Raji (cell line): ENCODE results near the gene GAGE10.

Experiments
- POLR2A ChIP-seq: IDR thresholded peaks from 2 replicates; pipeline ENCODE4 v1.6.1; 2011; ENCODE audit warnings: low read depth, low read length, control low read depth; ENCODE audit not compliant: insufficient read depth

Gene GAGE10

DNA sequence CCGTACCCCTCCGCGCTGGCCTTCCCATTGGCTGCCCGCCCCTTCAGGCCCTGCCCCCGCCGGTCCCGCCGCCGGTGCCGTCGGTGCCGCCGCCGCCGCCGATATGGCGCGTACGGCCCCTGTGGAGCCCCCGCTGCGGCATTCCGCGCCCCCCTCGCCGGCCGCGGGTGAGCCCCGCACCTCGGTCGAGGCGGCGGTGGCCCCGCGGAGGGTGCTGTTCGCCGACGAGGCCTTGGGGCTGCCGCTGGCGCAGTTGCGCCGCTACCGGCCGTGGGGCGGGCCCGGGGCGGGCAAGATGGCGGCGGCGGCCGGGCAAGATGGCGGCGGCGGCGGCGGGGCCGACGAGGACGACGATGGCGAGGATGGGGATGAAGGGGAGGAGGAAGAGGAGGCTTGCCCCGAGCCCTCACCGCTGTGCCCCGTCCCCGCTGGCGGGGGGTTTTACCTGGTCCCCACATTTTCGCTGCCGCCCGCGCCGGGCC is 33.6 kb upstream of the GAGE10 start, which contains the start of gene PPP1R3F:
Gene PPP1R3F (plus strand): TSS at position 27 of the 482 bp plus-strand sequence. CDS start 77 bp downstream, at position 104.
- no peak for TF ChIP-seq POLR2A

DNA sequence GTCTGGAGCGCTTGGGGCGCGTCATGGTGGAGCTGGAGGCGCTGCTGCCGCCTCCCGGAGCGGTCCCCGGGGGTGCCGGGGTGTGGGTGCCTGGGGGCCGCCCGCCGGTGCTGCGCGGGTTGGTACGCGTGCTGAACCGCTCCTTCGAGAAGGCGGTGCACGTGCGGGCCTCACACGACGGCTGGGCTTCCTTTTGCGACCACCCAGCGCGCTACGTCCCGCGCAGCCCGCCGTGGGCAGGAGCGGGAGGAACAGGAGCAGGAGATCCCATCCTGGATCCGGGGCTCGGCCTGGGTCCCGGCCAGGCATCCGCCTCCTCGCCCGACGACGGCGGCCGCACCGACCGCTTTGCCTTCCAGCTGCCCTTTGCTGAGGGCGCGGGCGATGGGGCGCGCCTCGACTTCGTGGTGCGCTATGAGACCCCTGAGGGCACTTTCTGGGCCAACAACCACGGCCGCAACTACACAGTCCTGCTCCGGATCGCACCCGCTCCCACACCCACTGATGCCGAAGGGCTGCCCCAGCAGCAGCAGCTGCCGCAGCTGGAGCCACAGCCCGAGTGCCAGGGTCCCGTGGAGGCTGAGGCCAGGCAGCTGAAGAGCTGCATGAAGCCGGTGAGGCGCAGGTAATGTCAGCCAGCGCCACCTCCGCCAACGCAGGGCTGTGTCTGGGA is 33.1 kb upstream of the GAGE10 start:
- TF ChIP-seq POLR2A, result no peak

DNA sequence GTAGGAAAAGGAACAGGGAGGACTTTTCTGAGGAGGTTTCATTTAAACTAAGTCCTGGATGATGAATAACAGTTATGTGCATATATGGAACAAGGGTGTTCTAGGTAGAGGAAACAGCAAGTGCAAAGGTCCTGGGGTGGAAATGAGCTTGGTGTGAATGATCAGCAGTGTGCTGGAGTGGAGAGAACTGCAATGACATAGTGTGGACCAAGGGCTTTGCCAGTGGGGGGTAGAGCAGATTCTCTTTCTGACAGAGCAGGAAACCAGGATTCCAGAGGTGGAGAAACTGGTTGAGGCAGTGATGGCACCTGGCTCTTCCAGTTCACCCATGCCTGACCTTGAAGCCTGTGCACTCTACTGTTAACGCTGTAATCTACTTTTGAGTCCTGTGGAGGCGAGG is 32.1 kb upstream of the GAGE10 start:
- TF ChIP-seq POLR2A, result no peak

DNA sequence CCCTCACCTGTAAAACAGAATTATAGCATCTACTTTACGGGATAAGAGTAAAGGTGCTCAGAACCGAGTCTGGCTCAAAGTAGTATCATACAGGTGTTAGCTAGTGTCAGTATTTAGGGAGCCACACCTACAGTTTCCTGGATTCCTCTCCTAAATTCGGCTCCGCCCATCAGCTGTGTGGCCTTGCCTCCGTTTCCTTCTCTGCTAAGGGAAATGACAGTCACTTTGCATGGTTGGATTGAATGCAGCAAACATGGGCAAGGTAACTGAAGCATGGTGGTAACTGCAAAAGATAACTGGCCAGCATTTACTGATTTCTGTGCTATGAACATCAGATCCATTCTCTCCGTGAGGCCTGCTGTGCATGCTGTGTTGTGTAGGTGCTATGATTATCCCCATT is 31.0 kb upstream of the GAGE10 start:
- TF ChIP-seq POLR2A, result no peak

DNA sequence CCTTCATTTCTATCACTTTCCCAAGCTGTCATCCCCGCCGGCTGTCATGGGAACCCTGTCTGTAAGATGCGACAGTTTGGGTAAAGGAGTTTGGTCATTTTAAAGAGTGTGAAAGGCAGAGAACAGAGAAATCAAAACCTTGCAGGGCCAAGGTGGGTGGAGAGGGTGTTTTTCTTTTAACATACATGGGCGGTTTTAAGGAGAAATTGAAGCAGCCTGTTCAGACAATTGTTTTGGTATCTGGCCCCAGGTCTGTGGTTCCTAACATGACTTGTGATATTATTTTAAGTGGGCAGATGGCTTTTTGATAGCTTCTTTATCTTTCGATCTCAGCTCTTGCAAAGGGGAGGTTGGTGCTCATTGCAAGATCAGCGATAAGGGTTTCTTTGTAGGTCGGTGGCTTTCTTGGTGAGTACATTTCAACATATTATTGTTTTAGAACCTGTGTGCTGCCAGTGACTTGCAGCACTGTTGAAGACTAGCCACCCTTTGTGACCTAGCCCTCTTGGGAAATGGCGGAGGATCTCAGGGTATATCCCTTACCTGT is 30.2 kb upstream of the GAGE10 start:
- no peak for TF ChIP-seq POLR2A

DNA sequence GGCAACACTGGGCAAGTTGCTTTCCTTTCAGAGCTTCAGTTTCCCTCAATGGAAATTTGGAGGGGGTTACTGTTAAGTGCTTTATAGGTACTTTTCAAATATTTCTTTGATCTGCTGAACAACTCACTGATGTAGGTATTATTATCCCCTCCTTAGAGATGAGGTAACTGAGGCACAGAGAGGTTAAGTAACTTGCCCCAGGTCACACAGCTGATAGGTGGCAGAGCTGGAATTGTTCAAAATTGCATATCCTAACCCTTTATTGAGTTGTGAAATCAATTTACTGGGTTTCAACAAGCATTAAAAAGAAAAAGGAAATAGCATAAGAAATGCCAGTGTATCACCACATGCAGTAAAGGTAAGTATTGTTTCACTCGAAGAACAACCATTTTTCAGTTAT is 27.2 kb upstream of the GAGE10 start:
- no peak for TF ChIP-seq POLR2A

DNA sequence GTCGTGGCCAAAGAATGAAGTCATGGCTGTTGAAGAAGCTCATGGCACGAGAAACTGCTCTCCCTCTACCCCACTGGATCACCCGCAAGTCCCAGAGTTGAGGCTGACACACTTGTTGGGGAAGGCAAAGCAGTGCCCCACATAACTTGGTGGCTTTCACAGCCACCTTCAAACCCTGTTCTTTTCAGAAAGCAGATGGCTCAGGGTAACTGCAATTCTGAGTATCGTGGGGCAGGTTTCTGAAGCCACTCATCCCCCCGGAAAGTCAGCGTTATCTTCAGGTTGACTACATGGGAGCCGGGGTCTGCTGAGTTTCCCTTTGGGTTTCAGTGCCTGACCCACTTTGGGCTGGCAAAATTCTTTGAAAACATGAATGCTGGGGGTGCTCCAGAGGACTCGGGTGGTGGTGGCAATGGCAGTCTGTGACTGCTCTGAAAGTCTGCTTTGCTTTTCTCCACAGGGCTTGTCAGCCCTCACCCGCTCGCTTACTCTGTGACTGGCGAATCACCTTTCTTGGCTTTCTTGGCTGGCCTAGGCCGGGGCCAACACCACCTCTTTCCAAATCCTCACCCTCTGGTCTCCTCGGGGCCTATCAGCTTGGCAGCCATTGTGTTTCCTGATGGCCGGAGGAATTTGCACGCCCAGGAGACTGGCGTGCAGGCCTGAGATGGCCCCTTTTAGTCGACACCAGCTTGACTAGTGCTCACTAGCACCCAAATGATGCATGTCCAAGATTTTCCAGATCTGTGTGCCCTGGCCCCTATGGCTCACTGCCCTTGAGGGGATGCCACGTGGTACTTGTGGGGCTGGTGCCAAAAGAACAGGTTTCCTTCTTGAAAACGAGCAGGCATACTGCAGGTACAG is 26.5 kb upstream of the GAGE10 start:
- TF ChIP-seq POLR2A, result no peak

DNA sequence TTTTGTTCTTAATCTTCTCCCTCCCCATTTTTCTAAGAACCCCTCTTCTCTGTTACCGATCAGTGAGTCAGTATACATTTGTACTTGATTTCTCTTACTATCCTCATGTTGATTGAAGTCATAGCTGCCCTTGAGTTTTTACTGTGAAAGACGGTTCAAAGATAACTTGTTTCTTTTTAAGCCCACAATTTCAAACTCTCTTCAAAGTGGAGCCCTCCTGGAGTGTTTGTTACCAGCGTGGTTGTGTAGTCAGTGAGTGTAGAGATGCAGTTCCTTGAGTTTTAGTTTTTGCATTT is 26.0 kb upstream of the GAGE10 start:
- TF ChIP-seq POLR2A, result no peak

DNA sequence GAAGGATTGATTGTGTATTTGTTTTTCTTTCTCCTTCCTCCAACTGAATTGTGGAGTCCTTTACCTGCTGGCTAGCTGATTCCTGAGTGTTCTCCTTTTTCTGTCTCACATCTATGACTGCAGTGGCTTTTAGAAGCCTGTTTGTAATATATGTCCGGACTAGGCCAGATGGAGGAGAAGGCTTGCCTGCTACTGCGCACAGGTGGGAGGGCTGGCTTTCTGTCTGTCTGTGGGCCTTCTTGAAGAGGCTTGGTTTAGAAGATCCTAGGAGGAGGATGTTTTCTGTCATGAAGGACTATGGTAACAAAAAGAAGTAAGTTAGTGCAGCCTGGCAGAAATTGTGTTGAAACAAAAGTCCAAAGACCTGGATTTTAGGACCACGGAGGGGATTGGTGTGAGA is 25.4 kb upstream of the GAGE10 start:
- TF ChIP-seq POLR2A, result no peak

DNA sequence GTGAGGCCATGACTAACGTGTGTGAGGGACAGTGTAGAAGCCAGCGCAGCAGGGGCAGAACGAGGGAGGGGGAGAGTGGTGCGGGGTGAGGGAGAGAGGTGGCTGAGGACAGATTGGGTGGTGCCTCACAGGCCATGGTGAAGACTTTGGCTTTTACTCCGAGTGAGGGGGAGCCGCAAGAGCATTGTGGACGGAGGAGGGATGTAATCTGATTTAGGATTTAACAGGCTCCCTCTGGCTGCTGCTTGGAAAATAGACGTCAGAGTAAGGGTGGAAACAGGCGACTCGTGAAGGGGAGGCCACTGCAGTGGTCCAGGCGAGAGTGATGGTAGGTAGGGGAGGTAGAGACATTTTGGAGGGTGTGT is 20.8 kb upstream of the GAGE10 start:
- no peak for TF ChIP-seq POLR2A

DNA sequence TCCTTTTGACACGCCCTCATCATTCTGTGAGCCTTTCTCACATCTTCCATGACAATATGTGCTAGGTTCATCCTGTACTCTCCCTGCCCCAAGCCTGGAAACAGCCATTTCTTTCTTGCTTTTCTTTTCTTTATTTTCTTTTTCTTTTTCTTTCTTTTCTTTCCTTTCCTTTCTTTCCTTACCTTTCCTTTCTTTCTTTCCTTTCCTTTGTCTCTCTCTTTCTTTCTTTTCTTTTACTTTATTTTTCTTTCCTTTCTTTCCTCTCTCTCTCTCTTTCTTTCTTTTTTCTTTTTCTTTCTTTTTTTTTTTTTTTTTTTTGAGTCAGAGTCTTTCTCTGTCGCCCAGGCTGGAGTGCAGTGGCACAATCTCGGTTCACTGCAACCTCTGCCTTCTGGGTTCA is 19.2 kb upstream of the GAGE10 start:
- TF ChIP-seq POLR2A, result no peak

DNA sequence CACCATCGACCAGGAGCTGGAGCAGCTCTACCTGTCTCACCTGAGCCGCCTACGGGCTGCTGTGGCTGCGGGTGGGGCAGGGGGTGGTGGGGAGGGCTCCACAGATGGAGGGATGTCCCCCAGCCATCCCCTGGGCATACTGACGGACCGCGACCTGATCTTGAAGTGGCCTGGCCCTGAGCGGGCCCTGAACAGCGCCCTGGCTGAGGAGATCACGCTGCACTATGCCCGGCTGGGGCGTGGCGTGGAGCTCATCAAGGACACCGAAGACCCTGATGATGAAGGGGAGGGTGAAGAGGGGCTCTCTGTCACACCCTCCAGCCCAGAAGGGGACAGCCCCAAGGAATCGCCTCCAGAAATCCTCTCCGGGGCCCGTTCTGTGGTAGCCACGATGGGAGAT is 17.3 kb upstream of the GAGE10 start:
- no peak for TF ChIP-seq POLR2A

DNA sequence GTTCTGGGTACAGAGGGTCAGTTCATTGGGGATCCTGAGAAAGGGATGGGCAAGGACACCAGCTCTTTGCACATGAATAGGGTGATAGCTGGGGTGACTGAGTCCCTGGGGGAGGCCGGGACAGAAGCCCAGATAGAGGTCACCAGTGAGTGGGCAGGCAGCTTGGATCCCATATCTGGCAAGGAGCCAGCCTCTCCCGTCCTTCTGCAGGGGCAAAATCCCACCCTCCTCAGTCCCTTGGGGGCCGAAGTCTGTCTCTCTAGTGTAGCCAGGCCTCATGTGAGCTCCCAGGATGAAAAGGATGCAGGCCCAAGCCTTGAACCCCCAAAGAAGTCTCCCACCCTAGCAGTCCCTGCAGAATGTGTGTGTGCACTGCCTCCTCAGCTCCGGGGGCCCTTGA is 16.9 kb upstream of the GAGE10 start:
- no peak for TF ChIP-seq POLR2A

DNA sequence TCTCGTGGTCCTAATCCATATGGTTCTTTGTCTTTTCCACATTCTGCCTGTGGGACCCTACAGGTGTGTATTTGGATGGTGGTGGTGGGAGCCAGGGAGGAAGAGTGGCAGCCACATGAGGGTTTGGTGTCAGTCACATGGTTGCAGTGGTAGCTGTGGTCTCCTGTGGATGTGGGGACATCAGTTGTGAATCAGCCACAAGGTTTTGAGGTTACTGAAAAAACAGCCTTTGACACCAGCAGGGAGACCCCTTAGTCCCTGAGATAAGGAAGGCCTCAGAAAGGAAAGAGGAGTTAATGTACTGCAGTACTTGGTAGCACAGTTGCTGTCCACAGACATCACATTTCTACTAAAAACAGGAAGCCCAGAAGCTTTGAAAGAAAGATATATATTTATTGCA is 15.8 kb upstream of the GAGE10 start:
- TF ChIP-seq POLR2A, result no peak

DNA sequence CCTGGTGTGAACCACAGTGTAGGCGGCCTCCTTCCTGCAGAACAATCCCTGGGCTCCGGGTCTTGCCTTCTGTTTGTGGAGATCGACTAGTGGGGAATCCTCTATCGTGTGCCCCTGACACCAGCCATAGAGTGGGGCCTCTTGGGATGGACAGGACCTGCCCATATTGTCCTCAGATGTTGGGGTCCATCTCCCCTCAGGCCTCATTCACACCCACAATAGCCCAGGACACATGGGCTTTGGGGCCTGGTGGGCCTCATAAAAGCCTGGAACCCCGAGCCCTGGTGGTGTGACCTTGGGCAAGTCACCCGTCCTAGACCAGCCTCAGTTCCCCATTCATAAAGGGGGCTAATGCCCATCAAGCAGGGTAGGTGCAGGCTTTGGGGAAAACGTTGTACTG is 13.2 kb upstream of the GAGE10 start:
- no peak for TF ChIP-seq POLR2A

DNA sequence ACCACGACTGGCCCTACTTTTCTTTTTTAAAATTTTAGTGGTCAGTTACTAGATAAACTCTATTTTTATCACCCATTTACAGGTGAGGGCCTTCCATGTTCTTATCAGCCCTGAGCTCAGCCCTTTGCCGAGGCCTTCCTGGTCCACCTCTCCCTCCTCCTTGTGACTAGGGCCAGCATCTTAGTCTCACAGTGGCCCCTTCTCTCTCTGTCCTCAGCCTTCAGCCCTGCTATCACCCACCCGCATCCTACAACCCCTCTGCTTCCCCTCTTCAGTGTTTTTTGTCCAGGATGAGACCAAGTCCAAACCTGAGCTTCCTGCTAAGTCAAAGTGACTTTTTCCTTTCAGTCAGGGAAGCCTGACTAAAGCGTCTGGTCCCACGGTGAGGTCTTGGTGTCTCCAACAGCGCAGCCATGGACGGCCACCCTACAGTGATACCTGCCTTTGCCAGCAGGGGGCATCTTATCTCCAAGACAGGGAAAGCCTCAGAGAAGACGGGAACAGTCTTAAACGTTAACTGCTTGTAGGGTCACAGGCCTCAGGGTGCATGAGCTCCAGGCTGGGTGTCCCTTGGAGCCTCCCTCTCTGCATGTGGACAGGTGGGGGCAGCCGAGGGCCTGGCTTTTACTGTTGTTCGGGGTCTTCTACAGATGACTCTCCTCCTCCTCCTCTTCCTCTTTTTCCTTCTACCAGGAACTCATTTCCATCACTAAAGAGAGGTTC is 11.7 kb upstream of the GAGE10 start:
- TF ChIP-seq POLR2A, result no peak
